ENCODE data around the gene NRXN3.

The NRXN3 gene

DNA sequence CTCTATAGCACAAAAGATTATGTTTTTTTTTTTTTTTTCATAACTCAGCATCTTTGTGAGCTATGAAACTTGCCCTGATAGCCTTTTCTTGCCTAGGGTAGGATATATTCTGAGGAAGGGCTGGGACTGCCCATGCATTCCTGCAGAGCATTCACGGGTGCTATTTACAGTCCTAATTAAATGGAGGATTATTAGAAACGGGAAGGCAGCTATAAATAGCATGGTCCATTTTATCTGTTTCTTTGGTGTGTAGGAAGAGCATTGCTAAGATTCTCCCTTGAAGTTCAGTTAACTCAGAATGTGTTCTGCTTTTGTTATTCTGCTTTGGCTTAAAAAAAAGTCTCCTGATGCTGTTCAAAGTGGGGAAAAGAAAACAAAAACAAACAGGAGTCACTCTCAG is 1410.2 kb downstream of the NRXN3 start:
- H3K4me3 ChIP-seq (ENCODE audit: low read depth, low read length): no peak overlapping the region
- TF ChIP-seq, protein P1, sequence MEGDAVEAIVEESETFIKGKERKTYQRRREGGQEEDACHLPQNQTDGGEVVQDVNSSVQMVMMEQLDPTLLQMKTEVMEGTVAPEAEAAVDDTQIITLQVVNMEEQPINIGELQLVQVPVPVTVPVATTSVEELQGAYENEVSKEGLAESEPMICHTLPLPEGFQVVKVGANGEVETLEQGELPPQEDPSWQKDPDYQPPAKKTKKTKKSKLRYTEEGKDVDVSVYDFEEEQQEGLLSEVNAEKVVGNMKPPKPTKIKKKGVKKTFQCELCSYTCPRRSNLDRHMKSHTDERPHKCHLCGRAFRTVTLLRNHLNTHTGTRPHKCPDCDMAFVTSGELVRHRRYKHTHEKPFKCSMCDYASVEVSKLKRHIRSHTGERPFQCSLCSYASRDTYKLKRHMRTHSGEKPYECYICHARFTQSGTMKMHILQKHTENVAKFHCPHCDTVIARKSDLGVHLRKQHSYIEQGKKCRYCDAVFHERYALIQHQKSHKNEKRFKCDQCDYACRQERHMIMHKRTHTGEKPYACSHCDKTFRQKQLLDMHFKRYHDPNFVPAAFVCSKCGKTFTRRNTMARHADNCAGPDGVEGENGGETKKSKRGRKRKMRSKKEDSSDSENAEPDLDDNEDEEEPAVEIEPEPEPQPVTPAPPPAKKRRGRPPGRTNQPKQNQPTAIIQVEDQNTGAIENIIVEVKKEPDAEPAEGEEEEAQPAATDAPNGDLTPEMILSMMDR (IDR thresholded peaks at IDR 0.05; ENCODE audit: borderline replicate concordance, insufficient read depth, low read depth, low read length): no peak

DNA sequence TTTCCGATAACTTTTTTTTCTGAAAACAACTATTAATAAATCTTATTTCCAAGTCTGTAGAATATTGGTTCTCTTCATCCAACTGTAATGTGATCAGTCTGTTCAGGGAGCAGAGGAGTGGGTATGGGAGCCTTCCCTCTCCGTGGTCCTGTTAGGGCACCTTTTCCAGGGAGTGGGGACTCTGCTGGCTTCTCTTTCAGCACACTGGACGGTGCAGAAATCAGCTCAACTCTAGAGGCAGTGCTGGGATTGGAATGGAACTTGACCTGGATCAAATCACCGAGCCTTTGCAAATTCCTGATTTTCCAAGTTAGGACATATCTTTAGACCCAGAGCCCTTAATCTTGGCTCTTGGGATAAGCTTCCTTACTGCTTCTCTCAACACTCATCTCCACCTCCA is 1410.7 kb downstream of the NRXN3 start:
- no peak overlapping the region for H3K4me3 ChIP-seq (ENCODE audit: low read depth, low read length)

DNA sequence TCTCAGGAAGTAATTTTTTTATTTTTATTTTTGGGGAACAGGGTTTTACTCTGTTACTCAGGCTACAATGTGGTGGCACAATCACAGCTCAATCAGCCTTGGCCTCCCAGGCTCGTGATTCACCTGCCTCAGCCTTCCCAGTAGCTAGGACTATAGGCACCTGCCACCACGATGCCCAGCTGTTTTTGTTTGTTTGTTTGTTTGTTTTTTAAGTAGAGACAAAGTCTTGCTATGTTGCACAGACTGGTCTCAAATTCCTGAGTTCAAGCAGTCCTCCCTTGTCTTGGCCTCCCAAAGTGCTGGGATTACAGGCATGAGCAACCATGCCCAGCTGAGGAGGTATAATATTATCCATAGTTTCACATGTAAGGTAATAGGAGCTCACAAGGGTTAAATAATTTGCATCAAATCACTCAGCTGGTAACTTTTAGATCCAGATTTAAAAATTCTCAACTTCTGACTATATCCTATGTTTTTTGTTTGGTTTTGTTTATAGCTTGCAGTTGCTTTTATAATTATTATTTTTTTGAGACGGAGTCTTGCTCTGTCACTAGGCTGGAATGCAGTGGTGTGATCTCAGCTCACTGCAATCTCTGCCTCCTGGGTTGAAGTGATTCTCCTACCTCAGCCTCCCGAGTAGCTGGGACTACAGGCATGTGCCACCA is 1411.9 kb downstream of the NRXN3 start:
- H3K4me3 ChIP-seq (ENCODE audit: low read depth, low read length): no peak overlapping the region
- TF ChIP-seq, protein P1 (IDR thresholded peaks at IDR 0.05; ENCODE audit: borderline replicate concordance, insufficient read depth, low read depth, low read length): no peak

More for the DNA sequence above, 1410.7 kb downstream of the NRXN3 start:
- TF ChIP-seq, protein P1 (IDR thresholded peaks at IDR 0.05; ENCODE audit: borderline replicate concordance, insufficient read depth, low read depth, low read length): no peak

DNA sequence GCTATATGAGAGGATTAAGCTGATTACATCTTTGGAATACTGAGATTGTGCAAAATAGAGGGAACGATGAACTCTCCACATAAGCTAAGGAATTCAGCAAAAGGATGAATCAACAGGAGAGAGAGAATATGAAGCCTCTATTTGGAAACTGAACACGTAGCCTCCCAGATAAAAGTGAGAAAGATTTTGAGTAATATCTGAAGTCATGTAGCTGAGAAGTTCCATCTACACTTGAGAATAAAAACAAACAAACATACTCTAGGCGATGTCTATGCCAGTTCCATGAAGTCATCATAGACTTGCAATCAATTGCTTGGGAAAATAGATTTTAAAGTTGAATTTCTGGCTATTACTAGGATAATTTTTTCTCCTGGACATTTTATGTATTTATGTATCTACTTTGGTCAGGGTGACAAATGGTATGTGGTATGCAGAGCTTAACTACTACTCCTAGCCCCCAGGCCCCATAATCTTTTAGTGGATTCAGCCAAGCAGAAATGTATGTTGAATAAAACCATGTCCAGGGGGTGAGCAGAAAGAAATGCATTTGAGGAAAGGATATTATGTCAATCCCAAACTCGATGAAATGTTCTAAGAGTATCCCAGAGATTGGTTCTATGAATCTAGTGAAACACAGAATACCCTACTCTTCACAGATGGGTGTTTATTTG is 1413.7 kb downstream of the NRXN3 start:
- H3K4me3 ChIP-seq (ENCODE audit: low read depth, low read length): no peak overlapping the region
- TF ChIP-seq, protein P1 (IDR thresholded peaks at IDR 0.05; ENCODE audit: borderline replicate concordance, insufficient read depth, low read depth, low read length): no peak

DNA sequence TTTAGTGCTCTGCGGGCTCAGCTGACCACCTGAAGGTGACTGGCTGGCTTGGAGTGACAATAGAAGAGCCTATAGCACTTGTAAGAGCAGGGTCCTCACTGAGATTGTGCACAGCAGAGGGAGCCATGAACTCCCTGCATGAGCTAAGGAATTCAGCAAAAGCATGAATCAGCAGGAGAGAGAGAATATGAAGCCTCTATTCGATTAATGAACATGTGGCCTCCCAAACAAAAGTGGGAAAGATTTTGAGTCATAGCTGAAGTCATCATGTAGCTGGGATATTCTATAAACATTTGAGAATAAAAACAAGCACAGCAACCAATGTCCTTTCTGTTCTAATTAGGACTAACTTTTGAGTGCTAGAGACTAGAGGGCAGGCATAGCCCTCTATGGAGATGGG is 1414.5 kb downstream of the NRXN3 start:
- TF ChIP-seq, protein P1 (IDR thresholded peaks at IDR 0.05; ENCODE audit: borderline replicate concordance, insufficient read depth, low read depth, low read length): no peak
- H3K4me3 ChIP-seq (ENCODE audit: low read depth, low read length): no peak overlapping the region

DNA sequence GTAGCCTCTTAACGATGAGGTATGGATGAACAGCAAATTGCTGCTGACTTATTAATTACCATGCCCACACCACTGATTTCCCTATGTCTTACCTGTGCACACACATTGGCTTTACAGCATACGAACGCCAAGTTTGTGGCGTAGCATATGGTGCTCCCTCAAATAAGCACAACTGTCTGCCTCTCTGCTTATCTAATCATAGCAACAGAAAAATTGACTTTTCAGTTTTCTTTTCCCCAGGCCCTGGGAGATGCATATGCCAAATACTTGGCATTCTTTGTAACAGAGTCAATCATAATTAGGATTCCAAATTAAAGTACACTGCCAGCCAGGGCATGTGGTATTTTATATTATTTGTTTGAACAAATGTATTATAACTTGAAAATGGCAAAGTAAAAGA is 1415.7 kb downstream of the NRXN3 start:
- H3K4me3 ChIP-seq (ENCODE audit: low read depth, low read length): no peak overlapping the region
- TF ChIP-seq, protein P1 (IDR thresholded peaks at IDR 0.05; ENCODE audit: borderline replicate concordance, insufficient read depth, low read depth, low read length): no peak

DNA sequence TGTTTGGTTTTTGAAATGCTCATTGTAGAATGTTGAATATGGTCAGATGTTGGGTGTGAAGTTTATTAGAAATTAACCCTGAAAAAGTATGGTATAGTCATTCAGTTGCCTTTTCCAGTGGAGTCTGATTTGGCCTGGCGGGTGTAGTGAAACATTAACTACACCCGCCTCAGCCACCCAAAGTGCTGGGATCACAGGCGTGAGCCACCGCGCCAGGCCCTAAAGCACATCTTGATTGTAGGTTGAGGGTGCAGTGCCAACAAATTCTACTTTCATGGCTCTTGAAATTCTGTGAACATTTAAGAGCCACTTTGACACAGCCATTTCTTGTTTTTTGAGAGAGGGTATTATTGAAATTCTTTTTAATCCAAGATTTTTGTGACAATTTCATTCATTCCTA is 1416.2 kb downstream of the NRXN3 start:
- TF ChIP-seq, protein P1 (IDR thresholded peaks at IDR 0.05; ENCODE audit: borderline replicate concordance, insufficient read depth, low read depth, low read length): no peak

More for the DNA sequence above, 1416.2 kb downstream of the NRXN3 start:
- no peak overlapping the region for H3K4me3 ChIP-seq (ENCODE audit: low read depth, low read length)
